Naive thymus-derived CD4-positive, alpha-beta T cell (primary cell): ENCODE data around the gene HOXD1. TPM values are rescaled to one million over a fixed set of nuclear protein-coding genes. Genes with fewer than 3 reads are reported as not detected.

Source experiments
- ATAC-seq: fragments of 150-1000 bp; cut with Tn5 transposase; 2 replicates; pipeline ENCODE4 v1.10.0; 2021; ENCODE audit warnings: mild to moderate bottlenecking, moderate library complexity
- CTCF ChIA-PET: fragments of 350-600 bp; sonication (Branson Sonifier 250); formaldehyde crosslinking; loops from one replicate; lab custom pipeline; 2021; ENCODE audit warnings: antibody characterized with exemption; lab: Charles Lee
- POLR2A ChIA-PET: fragments of 350-600 bp; sonication (Branson Sonifier 250); formaldehyde crosslinking; loops from one replicate; lab custom pipeline; 2021; ENCODE audit warnings: antibody characterized with exemption, inconsistent platforms; lab: Charles Lee
- DNase-seq, 9 donors: peaks; one replicate each; pipeline versions ENCODE4 v3.0.0 to v3.0.0-alpha.2; 2020 to 2022; ENCODE audit warnings: mixed read lengths in 1 of 9
- H3K27ac ChIP-seq: one replicate; pipeline ENCODE4 v1.7.0; 2013; ENCODE audit warnings: mild to moderate bottlenecking, low read depth, low read length, moderate library complexity
- H3K27me3 ChIP-seq, 2 donors: one replicate each; pipeline ENCODE4 v1.7.0; 2013; ENCODE audit warnings: low read length in 2 of 2, mild to moderate bottlenecking in 2 of 2, moderate library complexity in 2 of 2; ENCODE audit not compliant: control insufficient read depth in 2 of 2, insufficient read depth in 2 of 2
- H3K36me3 ChIP-seq, 3 experiments: 1 replicate in 2 of 3; 2 replicates in 1 of 3; pipeline ENCODE4 v1.7.0; 2013; ENCODE audit warnings: low read length in 3 of 3, mild to moderate bottlenecking in 3 of 3, moderate library complexity in 1 of 3; ENCODE audit not compliant: insufficient read depth in 3 of 3, control insufficient read depth in 2 of 3
- H3K4me1 ChIP-seq, 2 donors: one replicate each; pipeline ENCODE4 v1.7.0; 2013; ENCODE audit warnings: low read length in 2 of 2, mild to moderate bottlenecking in 2 of 2, moderate library complexity in 1 of 2; ENCODE audit not compliant: control insufficient read depth in 2 of 2, insufficient read depth in 2 of 2
- H3K4me3 ChIP-seq: 2 replicates; pipeline ENCODE4 v1.7.0; 2013; ENCODE audit warnings: mild to moderate bottlenecking, low read length
- H3K9me3 ChIP-seq, 3 experiments: 1 replicate in 2 of 3; 2 replicates in 1 of 3; pipeline ENCODE4 v1.7.0; 2013; ENCODE audit warnings: low read length in 3 of 3; ENCODE audit not compliant: control insufficient read depth in 2 of 3
- H3K27ac Mint-ChIP-seq, 9 donors: one replicate each; pipeline ENCODE4 v1.8.0; 2020 to 2022; ENCODE audit warnings: mixed read lengths in 9 of 9, mild to moderate bottlenecking in 8 of 9, moderate library complexity in 5 of 9, inconsistent platforms in 2 of 9
- H3K27me3 Mint-ChIP-seq, 5 donors: one replicate each; pipeline ENCODE4 v1.8.0; 2021 to 2022; ENCODE audit warnings: mixed read lengths in 5 of 5, mild to moderate bottlenecking in 1 of 5
- H3K36me3 Mint-ChIP-seq, 5 donors: one replicate each; pipeline ENCODE4 v1.8.0; 2020 to 2022; ENCODE audit warnings: mixed read lengths in 5 of 5, mild to moderate bottlenecking in 3 of 5, inconsistent platforms in 1 of 5
- H3K4me1 Mint-ChIP-seq, 7 donors: one replicate each; pipeline ENCODE4 v1.8.0; 2020 to 2022; ENCODE audit warnings: mixed read lengths in 7 of 7, mild to moderate bottlenecking in 3 of 7, inconsistent platforms in 1 of 7
- H3K4me3 Mint-ChIP-seq, 10 donors: one replicate each; pipeline ENCODE4 v1.8.0; 2020 to 2022; ENCODE audit warnings: mild to moderate bottlenecking in 10 of 10, mixed read lengths in 10 of 10, moderate library complexity in 6 of 10, inconsistent platforms in 2 of 10
- H3K9me3 Mint-ChIP-seq, 11 donors: one replicate each; pipeline ENCODE4 v1.8.0; 2020 to 2022; ENCODE audit warnings: mixed read lengths in 11 of 11, mild to moderate bottlenecking in 4 of 11, inconsistent platforms in 1 of 11, moderate library complexity in 1 of 11
- intact Hi-C, 2 donors: fragments of 100-400 bp; cut with micrococcal nuclease; formaldehyde crosslinking; loops; one replicate each; pipeline ENCODE4 v1.15.1; 2023
- polyA plus RNA-seq, 2 donors: library from polyadenylated mRNA; unstranded; fragments of 300-500 nt; fragmentation: Illumina TruSeq; gene quantifications; one replicate each; pipeline ENCODE4 v1.2.3, GENCODE V29; 2021
- total RNA-seq, 6 experiments: library from RNA in 5 of 6; stranded (reverse) in 5 of 6; gene quantifications; 1 replicate in 5 of 6; 2 replicates in 1 of 6; pipeline ENCODE4 v1.2.3 and lab custom pipeline; 2021 to 2026

Gene HOXD1
- total and polyA plus RNA-seq, 7 experiments from 2014 or later = not detected

- POLR2A ChIA-PET = no interaction called here
- H3K36me3 ChIP-seq = no peaks in the 10 kb centered on the region
- Mint-ChIP-seq H3K27me3 (peaks cover 80 to 99% (median 89%) of the 10 kb centered on the region in 5 donors), H3K4me3 (peak overlapping the region in 3 of 10 donors; percentile 16 to 61 (median 40)), H3K9me3 (peaks cover 0 to 33% (median 6%) of the 10 kb centered on the region in 11 donors), H3K27ac (peak overlapping the region in 1 of 9 donors; percentile 76), H3K36me3 (peaks cover 0 to 8% (median 0%) of the 10 kb centered on the region in 5 donors), H3K4me1 (peaks cover 3 to 17% (median 9%) of the 10 kb centered on the region in 7 donors)
- H3K27me3 ChIP-seq = peaks cover 3 to 50% of the 10 kb centered on the region in 2 donors
- intact Hi-C loops = loop anchor here in 1 of 2 donors (10.0 kb wide), 1 partner anchor 1831 kb away; the partner anchor contains the start of gene SP9
- H3K27ac ChIP-seq = no peak overlapping the region
- no peak overlapping the region for H3K4me3 ChIP-seq
- no peak for DNase-seq
- CTCF ChIA-PET = no interaction called here
- no peaks in the 10 kb centered on the region for H3K4me1 ChIP-seq
- H3K9me3 ChIP-seq = peaks cover 0 to 5% (median 0%) of the 10 kb centered on the region in 3 experiments
- ATAC-seq = no peak
Measured at GRCh38 chr2:176165370-176166050, 23.0 kb upstream of the HOXD1 start.

- no peak overlapping the region for H3K27ac Mint-ChIP-seq
Measured at GRCh38 chr2:176166272-176166671, 22.2 kb upstream of the HOXD1 start.

DNA sequence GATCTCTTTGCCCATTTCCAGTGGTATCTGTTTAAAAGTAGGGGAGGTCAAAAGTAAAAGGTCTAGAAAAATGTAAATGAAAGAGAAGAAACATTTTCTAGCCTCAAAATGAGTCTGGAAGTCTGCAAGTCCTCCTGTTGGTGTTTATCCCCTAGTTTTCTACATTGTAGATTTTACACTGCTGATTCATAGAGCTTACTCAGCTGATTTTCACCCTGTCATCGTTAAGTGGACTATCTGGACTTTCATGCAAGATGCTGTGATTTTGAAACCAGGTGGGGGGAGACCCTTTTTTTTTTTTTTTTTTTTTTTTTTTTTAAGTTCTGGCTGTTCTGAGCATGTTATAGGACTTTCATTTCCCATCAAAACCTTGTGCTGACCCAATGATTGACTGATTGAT, 21.1 kb upstream of the HOXD1 start:
- Histone ChIP-seq H3K36me3 (no peaks in the 10 kb centered on the region), H3K9me3 (peaks cover 0 to 5% (median 0%) of the 10 kb centered on the region in 3 experiments), H3K4me3 (no peak overlapping the region), H3K27me3 (peaks cover 3 to 44% of the 10 kb centered on the region in 2 donors), H3K4me1 (no peaks in the 10 kb centered on the region), H3K27ac (no peak overlapping the region)
- ATAC-seq = no peak
- H3K27me3 Mint-ChIP-seq = peaks cover 77 to 97% (median 83%) of the 10 kb centered on the region in 5 donors
- CTCF ChIA-PET = interaction anchor here (0.6 kb wide), 1 partner anchor 279 kb away, joined by 3 read pairs; no protein-coding TSS in a partner anchor
- intact Hi-C loops = loop anchor here in 1 of 2 donors (10.0 kb wide), 1 partner anchor 1833 kb away; the partner anchor contains the start of gene SP9
- H3K4me1 Mint-ChIP-seq = peaks cover 3 to 18% (median 15%) of the 10 kb centered on the region in 7 donors
- DNase-seq = no peak
- peaks cover 0 to 26% (median 4%) of the 10 kb centered on the region in 11 donors for H3K9me3 Mint-ChIP-seq
- POLR2A ChIA-PET = interaction anchor here (0.7 kb wide), 1 partner anchor 15 kb away, joined by 3 read pairs; no protein-coding TSS in a partner anchor
- no peak overlapping the region for H3K4me3 Mint-ChIP-seq
- H3K27ac Mint-ChIP-seq = no peak overlapping the region
- H3K36me3 Mint-ChIP-seq = peaks cover 0 to 8% (median 0%) of the 10 kb centered on the region in 5 donors

More at GRCh38 chr2:176166272-176166671, 22.2 kb upstream of the HOXD1 start:
- Histone ChIP-seq H3K27me3 (peaks cover 3 to 52% of the 10 kb centered on the region in 2 donors), H3K9me3 (peaks cover 0 to 5% (median 0%) of the 10 kb centered on the region in 3 experiments), H3K4me1 (no peaks in the 10 kb centered on the region), H3K4me3 (no peak overlapping the region), H3K36me3 (no peaks in the 10 kb centered on the region), H3K27ac (no peak overlapping the region)
- H3K36me3 Mint-ChIP-seq = peaks cover 0 to 8% (median 0%) of the 10 kb centered on the region in 5 donors
- intact Hi-C loops = loop anchor here in 1 of 2 donors (10.0 kb wide), 1 partner anchor 1831 kb away; the partner anchor contains the start of gene SP9
- H3K4me1 Mint-ChIP-seq = peaks cover 3 to 15% (median 9%) of the 10 kb centered on the region in 7 donors
- DNase-seq = no peak
- peaks cover 0 to 29% (median 6%) of the 10 kb centered on the region in 11 donors for H3K9me3 Mint-ChIP-seq
- CTCF ChIA-PET = no interaction called here
- peaks cover 80 to 99% (median 88%) of the 10 kb centered on the region in 5 donors for H3K27me3 Mint-ChIP-seq
- POLR2A ChIA-PET = no interaction called here
- no peak for ATAC-seq
- no peak overlapping the region for H3K4me3 Mint-ChIP-seq

GRCh38 chr2:176169181-176169580, 19.3 kb upstream of the HOXD1 start:
- H3K27me3 ChIP-seq = peaks cover 11 to 50% of the 10 kb centered on the region in 2 donors
- peaks cover 0 to 3% (median 0%) of the 10 kb centered on the region in 3 experiments for H3K9me3 ChIP-seq
- DNase-seq (no peak), ATAC-seq (no peak)
- H3K4me3 ChIP-seq = no peak overlapping the region
- no peak overlapping the region for H3K27ac ChIP-seq
- ChIA-PET POLR2A (no interaction called here), CTCF (no interaction called here)
- H3K27ac Mint-ChIP-seq = no peak overlapping the region
- H3K36me3 ChIP-seq = no peaks in the 10 kb centered on the region
- H3K36me3 Mint-ChIP-seq = peaks cover 0 to 3% (median 0%) of the 10 kb centered on the region in 5 donors
- peaks cover 2 to 33% (median 17%) of the 10 kb centered on the region in 7 donors for H3K4me1 Mint-ChIP-seq
- no peak overlapping the region for H3K4me3 Mint-ChIP-seq
- intact Hi-C loops = loop anchor here in 1 of 2 donors (10.0 kb wide), 1 partner anchor 1834 kb away; the partner anchor contains the start of gene SP9
- peaks cover 82 to 97% (median 85%) of the 10 kb centered on the region in 5 donors for H3K27me3 Mint-ChIP-seq
- H3K4me1 ChIP-seq = no peaks in the 10 kb centered on the region
- peaks cover 0 to 30% (median 5%) of the 10 kb centered on the region in 11 donors for H3K9me3 Mint-ChIP-seq

- peaks cover 12 to 49% of the 10 kb centered on the region in 2 donors for H3K27me3 ChIP-seq
- no peak overlapping the region for H3K27ac ChIP-seq
- H3K36me3 ChIP-seq = no peaks in the 10 kb centered on the region
- H3K4me1 ChIP-seq = no peaks in the 10 kb centered on the region
- H3K4me3 ChIP-seq = no peak overlapping the region
- Mint-ChIP-seq H3K9me3 (peaks cover 0 to 28% (median 4%) of the 10 kb centered on the region in 11 donors), H3K4me1 (peaks cover 0 to 32% (median 14%) of the 10 kb centered on the region in 7 donors), H3K27ac (no peak overlapping the region), H3K36me3 (no peaks in the 10 kb centered on the region), H3K4me3 (no peak overlapping the region), H3K27me3 (peaks cover 83 to 97% (median 85%) of the 10 kb centered on the region in 5 donors)
- CTCF ChIA-PET = no interaction called here
- intact Hi-C loops = loop anchor here in 1 of 2 donors (10.0 kb wide), 1 partner anchor 1835 kb away; the partner anchor contains the start of gene SP9
- DNase-seq = no peak
- POLR2A ChIA-PET = no interaction called here
- no peaks in the 10 kb centered on the region for H3K9me3 ChIP-seq
- no peak for ATAC-seq
Measured at GRCh38 chr2:176169711-176170110, 18.8 kb upstream of the HOXD1 start.

GRCh38 chr2:176170602-176171305, 17.7 kb upstream of the HOXD1 start:
- H3K36me3 Mint-ChIP-seq = no peaks in the 10 kb centered on the region
- H3K4me3 ChIP-seq = no peak overlapping the region
- intact Hi-C loops = no loop called here
- no peak overlapping the region for H3K4me3 Mint-ChIP-seq
- ChIA-PET POLR2A (no interaction called here), CTCF (interaction anchor here (0.6 kb wide), 1 partner anchor 51 kb away, joined by 4 read pairs; no protein-coding TSS in a partner anchor)
- H3K27me3 ChIP-seq = peaks cover 12 to 50% of the 10 kb centered on the region in 2 donors
- peaks cover 0 to 32% (median 15%) of the 10 kb centered on the region in 7 donors for H3K4me1 Mint-ChIP-seq
- H3K27ac Mint-ChIP-seq = peak overlapping the region in 1 of 9 donors; percentile 75
- ATAC-seq (no peak), DNase-seq (no peak)
- H3K27ac ChIP-seq = no peak overlapping the region
- no peaks in the 10 kb centered on the region for H3K36me3 ChIP-seq
- peaks cover 0 to 28% (median 4%) of the 10 kb centered on the region in 11 donors for H3K9me3 Mint-ChIP-seq
- H3K4me1 ChIP-seq = no peaks in the 10 kb centered on the region
- H3K9me3 ChIP-seq = no peaks in the 10 kb centered on the region
- peaks cover 82 to 97% (median 87%) of the 10 kb centered on the region in 5 donors for H3K27me3 Mint-ChIP-seq
